H9 (cell line): ENCODE data around the gene ZFP64. TPM values are rescaled to one million over a fixed set of nuclear protein-coding genes. Genes with fewer than 3 reads are reported as not detected.
A peak's percentile ranks its signal among the peaks of the same experiment; 100 is the strongest.

ENCODE experiments used
- DNase-seq: peaks from one replicate; pipeline ENCODE4 v3.0.0-alpha.2; 2017
- H2AFZ ChIP-seq: one replicate; pipeline ENCODE4 v1.6.1; 2013; ENCODE audit warnings: mild to moderate bottlenecking, low read length, control low read depth, moderate library complexity
- H2AK5ac ChIP-seq: 2 replicates; pipeline ENCODE4 v1.6.1; 2013; ENCODE audit warnings: low read length, control low read depth, mixed read lengths; ENCODE audit not compliant: insufficient read length
- H2BK120ac ChIP-seq: one replicate; pipeline ENCODE4 v1.6.1; 2013; ENCODE audit warnings: low read depth, mild to moderate bottlenecking, low read length, control low read depth, inconsistent platforms; ENCODE audit not compliant: poor library complexity, severe bottlenecking
- H2BK12ac ChIP-seq: 2 replicates; pipeline ENCODE4 v1.6.1; 2013; ENCODE audit warnings: low read length, control low read depth, mixed read lengths, low read depth; ENCODE audit not compliant: insufficient read length
- H2BK15ac ChIP-seq: 2 replicates; pipeline ENCODE4 v1.6.1; 2013; ENCODE audit warnings: low read depth, low read length, control low read depth
- H2BK20ac ChIP-seq: one replicate; pipeline ENCODE4 v1.6.1; 2013; ENCODE audit warnings: low read depth, mild to moderate bottlenecking, low read length, control low read depth, inconsistent platforms; ENCODE audit not compliant: poor library complexity, severe bottlenecking
- H2BK5ac ChIP-seq: 2 replicates; pipeline ENCODE4 v1.6.1; 2013; ENCODE audit warnings: low read length, control low read depth, mixed read lengths; ENCODE audit not compliant: insufficient read length
- H3K14ac ChIP-seq: 2 replicates; pipeline ENCODE4 v1.6.1; 2013; ENCODE audit warnings: low read length, control low read depth; ENCODE audit not compliant: insufficient read depth
- H3K18ac ChIP-seq: 2 replicates; pipeline ENCODE4 v1.6.1; 2013; ENCODE audit warnings: low read depth, mild to moderate bottlenecking, mixed read lengths, low read length, control low read depth; ENCODE audit not compliant: insufficient read length
- H3K23ac ChIP-seq: 2 replicates; pipeline ENCODE4 v1.6.1; 2013; ENCODE audit warnings: low read length, control low read depth, mixed read lengths, low read depth; ENCODE audit not compliant: insufficient read length
- H3K23me2 ChIP-seq: 2 replicates; pipeline ENCODE4 v1.6.1; 2013; ENCODE audit warnings: low read depth, mild to moderate bottlenecking, mixed read lengths, low read length, control low read depth; ENCODE audit not compliant: insufficient read length, poor library complexity, severe bottlenecking
- H3K27ac ChIP-seq: 2 replicates; pipeline ENCODE4 v1.5.1; 2013; ENCODE audit warnings: low read length, control low read depth, mixed read lengths, low read depth; ENCODE audit not compliant: insufficient read length
- H3K27me3 ChIP-seq: 2 replicates; pipeline ENCODE4 v1.6.1; 2013; ENCODE audit warnings: low read length, control low read depth, inconsistent platforms; ENCODE audit not compliant: insufficient read depth
- H3K4ac ChIP-seq: 2 replicates; pipeline ENCODE4 v1.6.1; 2013; ENCODE audit warnings: low read depth, mild to moderate bottlenecking, control low read depth, inconsistent platforms, low read length, moderate library complexity
- H3K4me1 ChIP-seq: 2 replicates; pipeline ENCODE4 v1.6.1; 2013; ENCODE audit warnings: low read length, control low read depth, inconsistent platforms; ENCODE audit not compliant: insufficient read depth
- H3K4me2 ChIP-seq: 2 replicates; pipeline ENCODE4 v1.6.1; 2013; ENCODE audit warnings: low read length, control low read depth, mixed read lengths; ENCODE audit not compliant: insufficient read length, insufficient read depth
- H3K56ac ChIP-seq: 2 replicates; pipeline ENCODE4 v1.6.1; 2013; ENCODE audit warnings: low read depth, mild to moderate bottlenecking, mixed read lengths, low read length, control low read depth; ENCODE audit not compliant: insufficient read length
- H3K79me1 ChIP-seq: 2 replicates; pipeline ENCODE4 v1.6.1; 2013; ENCODE audit warnings: low read depth, mild to moderate bottlenecking, moderate library complexity, low read length, control low read depth, inconsistent platforms; ENCODE audit not compliant: insufficient read depth, poor library complexity, severe bottlenecking
- H3K79me2 ChIP-seq: 2 replicates; pipeline ENCODE4 v1.6.1; 2013; ENCODE audit warnings: low read length, control low read depth, inconsistent platforms; ENCODE audit not compliant: insufficient read depth
- H3K9ac ChIP-seq: 2 replicates; pipeline ENCODE4 v1.6.1; 2013; ENCODE audit warnings: low read length, control low read depth, mixed read lengths; ENCODE audit not compliant: insufficient read length; ENCODE audit errors: extremely low read depth
- H3K9me3 ChIP-seq: one replicate; pipeline ENCODE4 v1.6.1; 2013; ENCODE audit warnings: low read depth, low read length, inconsistent platforms; ENCODE audit not compliant: control insufficient read depth
- H3T11ph ChIP-seq: one replicate; pipeline ENCODE4 v1.6.1; 2013; ENCODE audit warnings: mild to moderate bottlenecking, low read length, control low read depth, inconsistent platforms
- H4K20me1 ChIP-seq: one replicate; pipeline ENCODE4 v1.6.1; 2013; ENCODE audit not compliant: control insufficient read depth, insufficient read length, insufficient read depth
- H4K5ac ChIP-seq: 2 replicates; pipeline ENCODE4 v1.6.1; 2013; ENCODE audit warnings: low read depth, mild to moderate bottlenecking, mixed read lengths, low read length, control low read depth; ENCODE audit not compliant: insufficient read length
- H4K8ac ChIP-seq: replicated peaks from 2 replicates; pipeline ENCODE4 v1.6.1; 2013; ENCODE audit warnings: low read length, control low read depth, mixed read lengths, low read depth; ENCODE audit not compliant: insufficient read length
- H4K91ac ChIP-seq: 2 replicates; pipeline ENCODE4 v1.6.1; 2013; ENCODE audit warnings: low read depth, mild to moderate bottlenecking, moderate library complexity, mixed read lengths, low read length, control low read depth; ENCODE audit not compliant: insufficient read length
- H3K27ac Mint-ChIP-seq, 3 experiments: 2 replicates in 2 of 3; 3 replicates in 1 of 3; pipeline ENCODE4 v1.8.0; 2020 to 2021; ENCODE audit warnings: mixed read lengths in 3 of 3, mild to moderate bottlenecking in 1 of 3, moderate library complexity in 1 of 3
- H3K27me3 Mint-ChIP-seq: 2 replicates; pipeline ENCODE4 v1.8.0; 2021; ENCODE audit warnings: low read depth, mild to moderate bottlenecking, moderate library complexity, mixed read lengths
- H3K36me3 Mint-ChIP-seq, 3 experiments: 2 replicates in 2 of 3; 3 replicates in 1 of 3; pipeline ENCODE4 v1.8.0; 2020 to 2021; ENCODE audit warnings: low read depth in 3 of 3, mixed read lengths in 3 of 3; ENCODE audit not compliant: insufficient read depth in 1 of 3
- H3K4me1 Mint-ChIP-seq, 2 experiments: 2 replicates each; pipeline ENCODE4 v1.8.0; 2020; ENCODE audit warnings: mixed read lengths in 2 of 2
- H3K4me3 Mint-ChIP-seq, 2 experiments: 2 replicates in 1 of 2; 3 replicates in 1 of 2; pipeline ENCODE4 v1.8.0; 2020 to 2021; ENCODE audit warnings: mild to moderate bottlenecking in 2 of 2, mixed read lengths in 2 of 2, moderate library complexity in 1 of 2
- H3K9me3 Mint-ChIP-seq, 2 experiments: 2 replicates in 1 of 2; 3 replicates in 1 of 2; pipeline ENCODE4 v1.8.0; 2020; ENCODE audit warnings: mild to moderate bottlenecking in 2 of 2, mixed read lengths in 2 of 2, moderate library complexity in 1 of 2
- WGBS: extraction: QIAGEN DNeasy Blood & Tissue Kit; methylation state at CpG from one replicate; pipeline ENCODE4 v1.1.7; 2013; ENCODE audit warnings: missing lambda C conversion rate, low lambda C conversion rate, mixed read lengths; ENCODE audit not compliant: insufficient read length; ENCODE audit errors: extremely low coverage; 5-methylcytosine and 5-hydroxymethylcytosine counted together
- total RNA-seq: library from RNA; stranded (reverse); gene quantifications from 2 replicates; pipeline ENCODE4 v1.2.1, GENCODE V29; 2021
- TF ChIP-seq, protein P1 (sequence below): fragments of 200-600 bp; sonication (generic); conservative IDR thresholded peaks from 3 replicates; pipeline ENCODE4 v1.8.0; 2021; ENCODE audit warnings: antibody characterized with exemption, mild to moderate bottlenecking

Gene ZFP64
- total RNA-seq, 1 experiment from 2014 or later: 29.2 TPM

DNA sequence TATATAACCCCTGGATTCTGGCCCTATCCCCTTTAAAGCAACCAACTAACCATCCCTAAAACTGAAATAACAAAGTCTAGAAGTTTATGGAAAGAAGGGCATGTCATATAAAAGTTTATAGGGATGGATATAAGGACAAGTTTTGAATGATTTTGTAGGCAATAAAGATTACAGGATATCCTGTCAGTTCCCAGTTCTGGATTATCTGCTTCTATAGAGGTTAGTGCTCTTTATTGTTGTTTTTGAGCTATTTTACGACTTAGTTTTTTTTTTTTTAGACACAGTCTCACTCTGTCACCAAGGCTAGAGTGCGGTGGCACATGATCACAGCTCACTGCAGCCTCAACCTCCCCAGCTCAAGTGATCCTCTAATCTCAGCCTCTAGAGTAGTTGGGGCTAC is 48.3 kb downstream of the ZFP64 start:
- Histone ChIP-seq H3K18ac (no peak overlapping the region), H2AFZ (no peak overlapping the region), H3K4ac (no peak overlapping the region)

More for the DNA sequence above, 48.3 kb downstream of the ZFP64 start:
- Histone ChIP-seq H2AK5ac (no peak overlapping the region), H4K91ac (no peak overlapping the region), H3K23me2 (no peaks in the 10 kb centered on the region), H4K20me1 (no peaks in the 10 kb centered on the region), H3K79me1 (no peaks in the 10 kb centered on the region), H2BK120ac (no peak overlapping the region), H3K9ac (no peak overlapping the region), H2BK12ac (no peak overlapping the region), H3K56ac (no peak overlapping the region), H4K5ac (no peak overlapping the region), H2BK20ac (no peak overlapping the region), H3K27ac (no peak overlapping the region), H3K4me2 (no peak overlapping the region), H3K9me3 (no peaks in the 10 kb centered on the region), H3K4me1 (no peaks in the 10 kb centered on the region), H2BK5ac (no peak overlapping the region), H3K27me3 (no peaks in the 10 kb centered on the region), H3T11ph (no peak overlapping the region), H3K79me2 (no peaks in the 10 kb centered on the region), H2BK15ac (no peak overlapping the region), H3K14ac (no peak overlapping the region), H3K23ac (no peak overlapping the region), H4K8ac (no peak overlapping the region)
- TF ChIP-seq, protein P1, sequence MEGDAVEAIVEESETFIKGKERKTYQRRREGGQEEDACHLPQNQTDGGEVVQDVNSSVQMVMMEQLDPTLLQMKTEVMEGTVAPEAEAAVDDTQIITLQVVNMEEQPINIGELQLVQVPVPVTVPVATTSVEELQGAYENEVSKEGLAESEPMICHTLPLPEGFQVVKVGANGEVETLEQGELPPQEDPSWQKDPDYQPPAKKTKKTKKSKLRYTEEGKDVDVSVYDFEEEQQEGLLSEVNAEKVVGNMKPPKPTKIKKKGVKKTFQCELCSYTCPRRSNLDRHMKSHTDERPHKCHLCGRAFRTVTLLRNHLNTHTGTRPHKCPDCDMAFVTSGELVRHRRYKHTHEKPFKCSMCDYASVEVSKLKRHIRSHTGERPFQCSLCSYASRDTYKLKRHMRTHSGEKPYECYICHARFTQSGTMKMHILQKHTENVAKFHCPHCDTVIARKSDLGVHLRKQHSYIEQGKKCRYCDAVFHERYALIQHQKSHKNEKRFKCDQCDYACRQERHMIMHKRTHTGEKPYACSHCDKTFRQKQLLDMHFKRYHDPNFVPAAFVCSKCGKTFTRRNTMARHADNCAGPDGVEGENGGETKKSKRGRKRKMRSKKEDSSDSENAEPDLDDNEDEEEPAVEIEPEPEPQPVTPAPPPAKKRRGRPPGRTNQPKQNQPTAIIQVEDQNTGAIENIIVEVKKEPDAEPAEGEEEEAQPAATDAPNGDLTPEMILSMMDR: no peak
- H3K27me3 Mint-ChIP-seq: no peaks in the 10 kb centered on the region
- no peaks in the 10 kb centered on the region for H3K4me1 Mint-ChIP-seq
- DNase-seq: no peak
- H3K27ac Mint-ChIP-seq: 0 out of 7 replicates have a peak overlapping the region, but pooled peaks of 1 of the 3 experiments have one; percentile 31
- H3K36me3 Mint-ChIP-seq: peaks cover 0 to 9% (median 8%) of the 10 kb centered on the region in 3 experiments; a peak in 5 of 7 replicates
- H3K4me3 Mint-ChIP-seq: no peak overlapping the region
- WGBS: no CpG with 5 or more reads among the region's 2 CpGs
- H3K9me3 Mint-ChIP-seq: peaks cover 3 to 4% of the 10 kb centered on the region in 2 experiments; a peak in 1 of 5 replicates
